Testis (tissue), 3 donors: Measurements from ENCODE around the gene RAB28. TPM values are rescaled to one million over a fixed set of nuclear protein-coding genes. Genes with fewer than 3 reads are reported as not detected.

Experiments used
- DNase-seq: peaks from one replicate; pipeline ENCODE4 v3.0.0-alpha.2; 2019
- H3K27ac ChIP-seq, 2 donors: fragments of 200-600 bp; sonication (generic); one replicate each; pipeline ENCODE4 v1.5.1; 2019
- H3K27me3 ChIP-seq: fragments of 200-600 bp; sonication (generic); one replicate; pipeline ENCODE4 v1.5.1; 2019
- H3K36me3 ChIP-seq: fragments of 200-600 bp; sonication (generic); one replicate; pipeline ENCODE4 v1.5.1; 2017; ENCODE audit warnings: low read depth; ENCODE audit errors: missing control alignments
- H3K4me1 ChIP-seq: fragments of 200-600 bp; sonication (generic); one replicate; pipeline ENCODE4 v1.5.1; 2019
- H3K4me3 ChIP-seq, 2 donors: fragments of 200-600 bp; sonication (generic); one replicate each; pipeline ENCODE4 v1.5.1; 2017 to 2019
- H3K9me3 ChIP-seq: fragments of 200-600 bp; sonication (generic); one replicate; pipeline ENCODE4 v1.5.1; 2017
- POLR2A ChIP-seq: fragments of 450-650 bp; IDR thresholded peaks from one replicate; pipeline ENCODE4 v1.6.1; 2017; ENCODE audit warnings: antibody characterized with exemption, mild to moderate bottlenecking, moderate library complexity
- WGBS, 2 donors: methylation state at CpG; one replicate each; pipeline ENCODE4 v1.1.5; 2018; 5-methylcytosine and 5-hydroxymethylcytosine counted together
- intact Hi-C: fragments of 100-400 bp; cut with DNase I; formaldehyde crosslinking; loops from one replicate; pipeline ENCODE4 v1.15.1; 2023; ENCODE audit warnings: low total_unique reads
- polyA plus RNA-seq: library from polyadenylated mRNA; stranded (reverse); fragments of 350-450 nt; fragmentation: Illumina TruSeq; extraction: RNeasy Lipid Tissue Mini Kit (QIAGEN cat#74804); gene quantifications from one replicate; pipeline ENCODE4 v1.2.3, GENCODE V29; 2014; ENCODE audit warnings: low read depth, low replicate concordance; ENCODE audit not compliant: insufficient read depth
- total RNA-seq, 2 donors: library from RNA; depleted of rRNA; stranded (reverse); fragments of >200 nt; gene quantifications; one replicate each; pipeline ENCODE4 v1.2.3, GENCODE V29; 2016
- TF ChIP-seq, protein P1 (sequence below), 3 experiments: fragments of 450-650 bp in 2 of 3; fragments of 200-600 bp in 1 of 3; sonication (generic) in 1 of 3; IDR thresholded peaks; one replicate each; pipeline ENCODE4 v1.5.1; 2016 to 2019; ENCODE audit warnings: antibody characterized with exemption in 3 of 3, mild to moderate bottlenecking in 2 of 3, moderate library complexity in 1 of 3

RAB28 gene
- total and polyA plus RNA-seq, 3 donors from 2014 or later, result 30.2 to 65.1 (median 34.3) TPM

DNA sequence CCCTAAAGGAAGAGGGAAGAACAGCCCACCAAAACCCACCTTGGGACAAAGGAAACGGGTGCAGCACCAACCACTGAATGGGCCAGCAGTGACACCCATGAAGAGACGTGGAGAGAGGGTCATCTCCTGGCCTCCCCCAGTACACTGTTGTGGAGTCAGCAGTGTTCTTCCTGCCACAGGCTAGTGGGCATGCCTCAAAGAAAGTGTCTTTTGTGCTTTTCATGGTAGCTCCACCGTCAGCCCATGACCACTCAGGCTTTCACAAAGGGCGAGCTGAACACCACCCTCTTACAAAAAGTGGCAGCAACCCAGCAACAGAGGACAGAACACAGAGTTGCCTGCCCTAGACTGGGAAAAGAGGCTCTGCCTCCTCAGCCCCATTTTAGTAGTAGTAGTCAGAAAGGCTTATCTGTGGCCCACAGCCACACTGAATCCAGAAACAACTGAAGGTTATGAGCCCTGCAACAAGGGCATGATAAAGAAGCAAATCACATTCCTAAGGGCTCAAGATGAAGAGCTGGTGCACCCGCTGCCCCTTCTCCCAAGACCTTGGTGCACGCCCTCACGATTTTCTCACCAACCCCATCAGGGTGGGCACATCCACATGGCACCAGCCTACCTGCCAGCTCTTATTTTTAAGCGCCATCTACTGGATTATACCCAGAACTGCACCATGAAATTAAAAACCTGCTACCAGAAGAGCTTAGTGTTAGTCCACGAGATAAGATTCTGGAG is 53.1 kb downstream of the RAB28 start:
- no peak overlapping the region for H3K4me3 ChIP-seq
- H3K9me3 ChIP-seq, result no peaks in the 10 kb centered on the region
- no peaks in the 10 kb centered on the region for H3K27me3 ChIP-seq
- no peaks in the 10 kb centered on the region for H3K36me3 ChIP-seq
- WGBS, 2 donors, result 93 to 97% methylated on average over 9 of the region's 9 CpGs
- no peak for DNase-seq
- H3K4me1 ChIP-seq, result no peaks in the 10 kb centered on the region
- TF ChIP-seq POLR2A, result no peak
- TF ChIP-seq, protein P1, sequence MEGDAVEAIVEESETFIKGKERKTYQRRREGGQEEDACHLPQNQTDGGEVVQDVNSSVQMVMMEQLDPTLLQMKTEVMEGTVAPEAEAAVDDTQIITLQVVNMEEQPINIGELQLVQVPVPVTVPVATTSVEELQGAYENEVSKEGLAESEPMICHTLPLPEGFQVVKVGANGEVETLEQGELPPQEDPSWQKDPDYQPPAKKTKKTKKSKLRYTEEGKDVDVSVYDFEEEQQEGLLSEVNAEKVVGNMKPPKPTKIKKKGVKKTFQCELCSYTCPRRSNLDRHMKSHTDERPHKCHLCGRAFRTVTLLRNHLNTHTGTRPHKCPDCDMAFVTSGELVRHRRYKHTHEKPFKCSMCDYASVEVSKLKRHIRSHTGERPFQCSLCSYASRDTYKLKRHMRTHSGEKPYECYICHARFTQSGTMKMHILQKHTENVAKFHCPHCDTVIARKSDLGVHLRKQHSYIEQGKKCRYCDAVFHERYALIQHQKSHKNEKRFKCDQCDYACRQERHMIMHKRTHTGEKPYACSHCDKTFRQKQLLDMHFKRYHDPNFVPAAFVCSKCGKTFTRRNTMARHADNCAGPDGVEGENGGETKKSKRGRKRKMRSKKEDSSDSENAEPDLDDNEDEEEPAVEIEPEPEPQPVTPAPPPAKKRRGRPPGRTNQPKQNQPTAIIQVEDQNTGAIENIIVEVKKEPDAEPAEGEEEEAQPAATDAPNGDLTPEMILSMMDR (IDR thresholded peaks at IDR 0.05), result peak in 1 of 3 experiments; percentile 23
- intact Hi-C loops, result no loop called here
- H3K27ac ChIP-seq, result no peak overlapping the region

DNA sequence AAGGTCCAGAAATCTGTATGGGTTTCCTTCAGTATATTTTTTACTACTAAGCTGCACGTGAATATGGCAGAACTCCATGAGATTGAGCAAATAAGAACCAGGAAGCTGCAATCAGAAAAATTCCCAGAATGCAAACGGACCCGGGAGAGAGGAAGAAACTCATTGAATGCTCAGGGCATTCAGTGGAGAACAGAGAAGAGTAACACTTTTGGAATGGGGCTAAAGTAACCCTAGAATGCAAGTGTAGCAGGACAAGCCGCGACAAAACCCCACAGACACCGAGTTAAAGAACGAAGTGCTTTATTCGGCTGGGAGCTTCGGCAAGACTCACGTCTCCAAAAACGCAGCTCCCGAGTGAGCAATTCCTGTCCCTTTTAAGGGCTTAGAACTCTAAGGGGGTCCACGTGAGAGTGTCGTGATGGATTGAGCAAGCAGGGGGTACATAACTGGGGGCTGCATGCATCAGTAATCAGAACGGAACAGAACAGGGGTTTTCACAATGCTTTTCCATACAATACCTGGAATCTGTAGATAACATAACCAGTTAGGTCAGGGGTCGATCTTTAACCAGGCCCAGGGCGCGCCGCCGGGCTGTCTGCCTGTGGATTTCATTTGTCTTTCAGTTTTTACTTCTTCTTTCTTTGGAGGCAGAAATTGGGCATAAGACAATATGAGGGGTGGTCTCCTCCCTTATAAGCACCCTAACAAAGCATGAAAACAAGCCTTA is 56.4 kb downstream of the RAB28 start:
- no peak for DNase-seq
- no peak overlapping the region for H3K4me3 ChIP-seq
- H3K4me1 ChIP-seq, result no peaks in the 10 kb centered on the region
- H3K9me3 ChIP-seq, result no peaks in the 10 kb centered on the region
- H3K27ac ChIP-seq, result no peak overlapping the region
- H3K36me3 ChIP-seq, result no peaks in the 10 kb centered on the region
- no peaks in the 10 kb centered on the region for H3K27me3 ChIP-seq
- WGBS, 2 donors, result 84 to 91% methylated on average over 20 of the region's 20 CpGs
- intact Hi-C loops, result no loop called here
- TF ChIP-seq, protein P1 (IDR thresholded peaks at IDR 0.05), result no peak
- no peak for TF ChIP-seq POLR2A

DNA sequence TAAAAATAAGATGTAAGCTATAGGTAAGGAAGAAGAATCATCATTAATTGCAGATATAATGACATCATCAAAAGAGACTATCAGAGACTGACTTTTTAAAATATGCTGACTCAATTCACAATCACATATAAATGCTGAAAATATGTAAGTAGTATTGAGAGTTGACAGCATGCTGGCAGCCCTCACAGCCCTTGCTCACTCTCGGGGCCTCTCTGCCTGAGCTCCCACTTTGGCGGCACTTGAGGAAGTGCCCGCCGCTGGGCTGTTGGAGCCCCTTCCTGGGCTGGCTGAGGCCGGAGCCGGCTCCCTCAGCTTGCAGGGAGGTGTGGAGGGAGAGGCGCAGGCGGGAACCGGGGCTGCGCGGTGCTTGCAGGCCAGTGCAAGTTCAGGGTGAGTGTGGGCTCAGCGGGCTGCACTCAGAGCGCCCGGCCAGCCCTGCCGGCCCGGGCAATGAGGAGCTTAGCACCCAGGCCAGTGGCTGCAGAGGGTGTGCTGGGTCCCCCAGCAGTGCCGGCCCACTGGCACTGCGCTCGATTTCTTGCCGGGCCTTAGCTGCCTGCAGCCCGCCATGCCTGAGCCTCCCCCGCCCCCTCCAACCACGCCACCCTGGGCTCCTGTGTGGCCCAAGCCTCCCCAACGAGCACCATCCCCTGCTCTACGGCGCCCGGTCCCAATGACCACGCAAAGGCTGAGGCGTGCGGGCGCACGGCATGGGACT is 68.9 kb downstream of the RAB28 start:
- TF ChIP-seq, protein P1 (IDR thresholded peaks at IDR 0.05), result no peak
- TF ChIP-seq POLR2A, result no peak
- Histone ChIP-seq H3K36me3 (no peaks in the 10 kb centered on the region), H3K27ac (no peak overlapping the region), H3K4me1 (no peaks in the 10 kb centered on the region), H3K27me3 (no peaks in the 10 kb centered on the region), H3K9me3 (no peaks in the 10 kb centered on the region), H3K4me3 (no peak overlapping the region)
- DNase-seq, result no peak
- intact Hi-C loops, result no loop called here
- WGBS, 2 donors, result 85 to 91% methylated on average over 13 to 29 of the region's 32 CpGs

DNA sequence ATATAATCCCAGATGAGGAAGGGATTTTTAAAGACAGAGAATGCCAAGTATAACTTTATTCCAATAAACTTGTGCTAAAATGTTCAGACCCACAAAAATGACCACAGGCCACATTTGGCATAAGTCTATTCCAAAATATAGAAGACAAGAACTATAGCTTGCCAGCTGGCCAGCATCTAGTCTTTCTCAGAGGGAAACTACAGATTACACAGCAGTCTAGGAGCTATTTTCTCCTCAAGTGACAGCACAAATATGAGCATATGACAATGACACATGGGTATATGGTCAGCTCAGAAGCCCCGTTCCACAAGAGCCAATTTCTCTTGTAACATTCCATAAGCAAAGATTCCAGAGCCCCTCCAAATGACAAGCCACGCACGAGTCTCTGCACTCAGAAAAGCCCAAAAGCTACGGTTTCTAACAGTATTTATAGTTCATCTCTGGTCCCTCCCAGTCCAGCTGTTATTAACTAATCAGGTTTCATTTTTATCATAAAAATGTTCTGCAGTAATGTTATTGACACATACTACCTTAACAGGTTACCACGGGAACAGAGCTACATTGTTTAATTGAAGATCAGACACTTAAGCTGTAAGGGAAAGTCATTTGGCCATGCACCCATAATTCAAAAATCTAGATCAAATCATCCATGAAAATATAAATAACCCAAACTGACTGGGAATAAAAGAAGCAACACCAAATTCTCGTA is 70.3 kb downstream of the RAB28 start:
- H3K27me3 ChIP-seq, result no peaks in the 10 kb centered on the region
- WGBS, 2 donors, result 53 to 67% methylated on average over 6 of the region's 6 CpGs
- H3K4me1 ChIP-seq, result no peaks in the 10 kb centered on the region
- no peak overlapping the region for H3K4me3 ChIP-seq
- no peaks in the 10 kb centered on the region for H3K36me3 ChIP-seq
- no peak overlapping the region for H3K27ac ChIP-seq
- H3K9me3 ChIP-seq, result no peaks in the 10 kb centered on the region
- DNase-seq, result no peak
- intact Hi-C loops, result no loop called here
- no peak for TF ChIP-seq POLR2A
- TF ChIP-seq, protein P1 (IDR thresholded peaks at IDR 0.05), result no peak
